ENCODE measurements around the gene COQ8A.

COQ8A gene

DNA sequence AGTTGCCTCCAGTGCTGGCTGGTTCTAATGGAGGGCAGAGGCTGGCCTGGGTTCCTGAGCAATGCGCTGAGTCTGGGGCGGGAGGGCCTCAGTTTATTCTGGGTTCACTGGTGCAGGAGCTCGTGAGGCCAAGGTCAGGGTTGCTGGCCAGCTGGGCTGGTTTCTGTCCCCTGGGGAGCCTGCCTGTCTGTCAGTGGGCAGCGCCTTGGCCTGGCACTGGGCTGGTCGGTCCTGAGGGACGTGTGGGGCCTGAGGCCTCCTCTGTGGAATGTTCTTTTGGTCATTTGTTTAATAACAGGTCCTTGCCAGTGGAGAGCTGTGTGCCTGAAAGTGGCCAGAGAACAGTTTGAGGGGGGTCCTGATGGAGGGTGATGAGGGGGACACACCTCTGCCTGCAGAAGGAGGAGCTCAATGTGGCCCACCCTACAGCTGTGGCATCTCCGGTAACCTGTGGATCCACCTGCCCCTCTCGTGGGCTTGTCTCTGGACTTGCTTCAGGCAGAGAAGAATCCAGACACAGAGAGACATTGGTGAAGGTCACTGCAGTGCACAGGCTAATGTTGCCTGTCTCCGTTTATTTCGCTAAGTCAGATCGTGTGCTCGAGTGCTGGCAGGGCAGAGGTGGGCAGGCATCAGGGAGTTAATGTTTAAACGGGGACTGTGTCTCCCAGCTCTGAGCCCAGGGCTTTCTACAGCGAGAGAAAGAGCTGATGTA is 34.6 kb downstream of the COQ8A start:
- DNase-seq, result no peak

DNA sequence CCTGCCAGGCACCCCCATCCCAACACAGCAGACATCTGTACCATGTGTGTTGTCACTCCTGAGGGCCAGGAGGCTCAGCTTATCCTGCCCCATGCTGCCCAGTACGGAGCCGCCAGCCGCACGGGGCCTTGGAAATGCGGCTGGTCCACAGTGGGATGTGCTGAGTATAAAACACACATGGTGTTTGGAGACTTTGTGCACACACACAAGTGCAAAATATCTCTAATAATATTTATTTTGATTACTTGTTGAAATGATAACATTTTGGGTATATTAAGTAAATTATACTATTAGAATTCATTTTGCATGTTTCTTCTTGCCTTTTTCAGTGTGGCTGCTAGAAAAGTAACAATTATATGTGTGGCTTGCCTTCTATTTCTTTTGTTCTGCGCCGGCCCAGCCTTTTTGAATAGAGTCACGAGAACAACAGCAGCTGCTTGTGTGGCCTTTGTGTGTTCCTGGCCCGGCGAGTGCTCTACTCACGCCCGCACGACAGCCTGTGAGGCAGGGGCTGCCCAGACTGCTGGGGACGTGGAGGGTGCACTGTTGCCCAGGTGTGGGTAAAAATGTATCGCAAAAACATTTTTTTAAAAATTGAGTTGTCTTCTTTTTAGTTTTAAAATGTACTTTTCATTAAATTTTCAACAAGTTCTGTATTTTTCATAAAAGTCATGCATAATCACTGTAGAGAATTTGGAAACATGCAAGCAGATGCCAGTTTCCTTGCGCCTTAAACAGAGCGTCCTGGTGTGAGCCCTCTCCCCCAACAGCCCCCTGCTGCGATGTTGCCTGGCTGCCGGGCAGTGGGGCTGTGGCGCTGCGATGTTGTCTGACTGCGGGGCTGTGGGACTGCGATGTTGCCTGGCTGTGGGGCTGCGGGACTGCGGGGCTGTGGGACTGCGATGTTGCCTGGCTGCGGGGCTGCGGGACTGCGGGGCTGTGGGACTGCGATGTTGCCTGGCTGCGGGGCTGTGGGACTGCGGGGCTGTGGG is 35.5 kb downstream of the COQ8A start:
- no peak for DNase-seq

DNA sequence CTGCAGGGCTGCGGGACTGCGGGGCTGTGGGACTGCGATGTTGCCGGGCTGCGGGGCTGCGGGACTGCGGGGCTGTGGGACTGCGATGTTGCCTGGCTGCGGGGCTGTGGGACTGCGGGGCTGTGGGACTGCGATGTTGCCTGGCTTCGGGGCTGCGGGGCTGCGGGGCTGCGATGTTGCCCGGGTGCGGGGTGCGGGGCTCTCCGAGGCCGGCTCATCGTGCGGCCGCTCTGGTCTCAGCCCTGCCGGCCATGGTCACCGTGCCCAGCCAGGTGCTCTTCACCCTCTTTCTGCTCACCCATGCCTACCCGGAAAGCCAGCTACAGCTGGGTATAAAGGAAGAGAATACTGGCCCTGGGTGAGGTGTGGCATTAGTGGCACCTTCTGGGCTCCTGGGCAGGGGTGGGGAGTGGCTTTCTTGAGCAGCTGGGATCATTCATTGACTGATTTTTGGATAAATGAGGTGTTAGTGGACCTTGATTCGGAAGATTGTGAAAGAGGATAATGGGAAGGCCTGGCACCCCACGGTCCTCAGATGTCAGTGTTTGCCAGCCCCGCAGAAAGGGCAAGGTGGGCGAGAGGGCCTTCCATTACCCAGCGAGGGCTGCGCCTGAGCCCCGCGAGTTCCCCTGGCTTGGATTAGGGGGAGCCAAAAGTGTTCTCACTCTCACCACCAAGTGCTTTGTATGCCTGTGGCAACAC is 36.3 kb downstream of the COQ8A start:
- no peak for DNase-seq

DNA sequence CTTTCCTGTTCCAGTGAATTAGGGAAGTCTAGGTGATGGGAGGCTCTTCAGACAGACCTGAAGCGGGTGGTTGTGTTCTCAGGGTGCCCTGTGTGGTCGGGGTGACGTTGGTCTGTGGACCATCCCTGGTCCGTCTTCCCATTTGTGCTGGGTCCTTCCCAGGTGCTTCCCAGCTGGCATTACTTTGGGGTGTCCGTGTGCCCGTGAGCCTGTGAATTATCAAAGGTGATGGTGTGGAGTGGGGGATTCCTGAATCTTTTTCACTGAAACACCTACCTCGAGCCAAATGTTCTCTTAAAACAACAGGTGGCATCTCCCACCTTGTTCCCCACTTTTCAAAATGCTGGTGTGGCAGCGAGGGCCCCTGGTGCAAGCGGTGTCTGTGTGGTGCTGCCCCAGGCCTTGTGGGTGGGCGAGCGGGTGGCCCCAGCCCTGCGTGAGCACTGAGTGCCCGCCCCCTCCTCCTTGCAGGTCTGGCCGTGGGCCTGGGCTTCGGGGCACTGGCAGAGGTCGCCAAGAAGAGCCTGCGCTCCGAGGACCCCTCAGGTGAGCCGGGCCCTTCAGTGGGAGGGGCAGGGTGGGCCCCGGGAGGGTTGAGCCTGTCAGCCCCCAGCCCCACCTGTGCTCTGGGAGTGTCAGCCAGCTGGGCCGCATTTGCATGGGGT is 37.0 kb downstream of the COQ8A start:
- no peak for DNase-seq

DNA sequence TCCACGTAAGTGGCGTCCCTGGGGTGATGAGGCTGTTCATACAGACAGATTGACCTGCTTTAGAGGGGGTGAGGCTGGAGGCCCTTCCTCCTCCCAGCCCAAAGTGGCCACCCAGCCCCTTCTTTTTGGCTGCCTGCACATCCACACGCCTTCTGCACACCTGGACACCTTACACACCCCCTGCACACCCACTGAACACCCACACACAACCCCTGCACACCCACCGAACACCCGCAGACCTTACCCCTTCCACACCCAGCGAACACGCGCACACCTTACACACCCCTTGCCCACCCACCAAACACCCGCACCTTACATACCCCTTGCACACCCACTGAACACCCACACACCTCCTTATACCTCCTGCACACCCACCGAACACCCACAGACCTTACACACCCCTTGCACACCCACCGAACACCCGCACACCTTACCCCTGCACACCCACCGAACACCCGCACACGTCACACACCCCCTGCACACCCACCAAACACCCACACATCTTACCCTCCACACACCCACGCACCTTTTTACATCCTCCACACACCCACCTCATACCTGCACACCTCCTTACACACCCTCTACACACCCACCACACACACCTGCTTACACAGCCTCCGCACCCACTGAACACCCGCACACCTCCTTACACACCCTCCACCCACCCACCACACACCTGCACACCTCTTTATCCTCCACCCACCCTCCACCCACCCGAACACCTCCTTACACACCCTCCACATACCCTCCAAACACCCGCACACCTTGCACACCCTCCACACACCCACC is 37.7 kb downstream of the COQ8A start:
- DNase-seq, result no peak

DNA sequence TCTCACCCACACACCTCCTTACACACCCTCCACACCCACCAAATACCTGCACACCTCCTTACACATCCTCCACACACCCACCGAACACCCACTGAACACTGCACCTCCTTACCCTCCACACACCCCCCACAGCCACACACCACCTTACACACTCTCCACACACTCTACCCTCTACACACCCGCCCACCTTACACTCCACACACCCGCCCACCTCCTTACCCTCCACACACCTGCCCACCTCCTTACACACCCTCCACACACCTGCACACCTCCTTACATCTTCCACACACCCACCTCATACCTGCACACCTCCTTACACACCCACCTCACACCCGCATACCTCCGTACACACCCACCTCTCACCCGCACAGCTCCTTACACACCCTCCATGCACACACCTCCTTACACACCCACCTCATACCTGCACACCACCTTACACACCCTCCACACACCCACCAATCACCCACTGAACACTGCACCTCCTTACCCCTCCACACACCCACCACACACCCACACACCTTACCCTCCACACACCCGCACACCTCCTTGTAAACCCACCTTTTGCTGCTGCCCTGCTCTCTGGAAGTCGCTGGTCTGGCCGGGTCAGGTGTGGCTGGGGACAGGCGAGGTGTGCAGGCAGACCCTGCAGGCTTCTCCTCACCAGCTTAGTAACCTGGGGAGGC is 38.5 kb downstream of the COQ8A start:
- DNase-seq, result no peak

DNA sequence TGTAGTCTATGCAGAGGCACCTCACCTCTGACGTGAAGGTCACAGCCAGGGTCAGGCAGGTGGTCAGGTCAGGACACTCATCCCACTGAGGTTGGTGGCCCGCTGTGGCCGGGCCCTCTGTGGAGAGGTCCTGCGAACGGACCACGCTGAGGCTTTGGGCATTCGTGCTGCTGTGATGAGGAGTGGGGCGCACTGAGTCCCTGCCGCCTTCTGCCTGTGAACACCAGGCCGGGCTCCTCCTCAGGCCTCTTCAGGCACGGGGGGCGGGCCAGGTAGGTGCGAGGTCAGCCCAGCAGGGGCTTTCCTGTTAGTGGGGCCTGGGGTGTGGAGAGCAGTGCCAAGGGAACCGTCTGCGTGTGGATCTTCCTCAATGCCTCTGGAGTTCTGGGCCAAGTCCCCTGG is 39.0 kb downstream of the COQ8A start:
- DNase-seq, result no peak

DNA sequence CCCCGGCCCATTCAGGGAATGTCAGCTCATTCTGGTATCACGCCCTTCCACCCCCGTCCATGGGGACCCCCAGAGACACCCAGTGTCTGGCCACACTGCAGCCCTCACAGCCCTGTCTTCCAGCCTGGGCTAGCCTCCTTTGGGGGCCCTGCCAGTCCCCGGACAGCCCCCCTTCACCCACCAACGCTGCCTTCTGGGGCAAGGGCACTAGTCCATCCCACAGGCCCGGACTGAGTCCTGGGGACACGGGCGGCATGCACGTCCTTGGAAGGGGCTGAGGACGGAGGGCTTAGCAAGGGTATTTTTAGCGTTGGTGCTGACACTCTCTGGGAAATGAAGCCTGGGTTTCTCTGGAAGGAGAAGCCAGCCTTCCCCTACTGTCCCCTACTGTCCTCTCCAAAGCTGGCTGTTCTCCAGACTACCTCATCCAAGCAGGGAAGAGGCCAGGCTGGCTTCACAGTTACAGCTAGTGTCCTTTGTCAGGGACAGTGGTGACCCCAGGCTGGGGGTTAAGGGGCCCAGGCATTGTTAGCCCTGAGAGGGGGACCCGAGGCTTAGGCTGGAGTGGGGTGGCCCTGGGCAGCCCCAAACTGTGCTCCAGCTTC is 39.5 kb downstream of the COQ8A start:
- no peak for DNase-seq

DNA sequence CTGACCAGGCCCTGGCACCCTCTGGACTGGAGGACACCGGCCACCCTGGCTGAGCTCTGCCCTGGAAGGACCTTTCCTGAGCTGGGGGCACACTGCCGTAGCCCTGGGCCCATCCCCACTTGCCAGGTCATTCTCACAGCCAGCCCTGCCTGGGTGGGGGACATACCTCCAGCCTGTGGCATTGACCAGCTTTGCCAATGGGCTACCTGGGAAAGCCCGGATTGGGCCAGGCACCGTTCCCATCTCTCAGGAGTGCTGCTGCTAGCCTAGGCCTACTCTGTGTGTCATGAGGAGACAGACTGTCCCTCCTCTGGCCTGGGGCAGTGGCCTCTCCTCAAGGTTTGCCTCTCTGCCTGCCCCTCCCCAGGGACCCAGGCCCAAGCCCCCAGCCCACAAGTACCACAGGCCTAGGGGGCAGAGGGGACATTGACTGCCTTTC is 40.0 kb downstream of the COQ8A start:
- DNase-seq, result no peak

DNA sequence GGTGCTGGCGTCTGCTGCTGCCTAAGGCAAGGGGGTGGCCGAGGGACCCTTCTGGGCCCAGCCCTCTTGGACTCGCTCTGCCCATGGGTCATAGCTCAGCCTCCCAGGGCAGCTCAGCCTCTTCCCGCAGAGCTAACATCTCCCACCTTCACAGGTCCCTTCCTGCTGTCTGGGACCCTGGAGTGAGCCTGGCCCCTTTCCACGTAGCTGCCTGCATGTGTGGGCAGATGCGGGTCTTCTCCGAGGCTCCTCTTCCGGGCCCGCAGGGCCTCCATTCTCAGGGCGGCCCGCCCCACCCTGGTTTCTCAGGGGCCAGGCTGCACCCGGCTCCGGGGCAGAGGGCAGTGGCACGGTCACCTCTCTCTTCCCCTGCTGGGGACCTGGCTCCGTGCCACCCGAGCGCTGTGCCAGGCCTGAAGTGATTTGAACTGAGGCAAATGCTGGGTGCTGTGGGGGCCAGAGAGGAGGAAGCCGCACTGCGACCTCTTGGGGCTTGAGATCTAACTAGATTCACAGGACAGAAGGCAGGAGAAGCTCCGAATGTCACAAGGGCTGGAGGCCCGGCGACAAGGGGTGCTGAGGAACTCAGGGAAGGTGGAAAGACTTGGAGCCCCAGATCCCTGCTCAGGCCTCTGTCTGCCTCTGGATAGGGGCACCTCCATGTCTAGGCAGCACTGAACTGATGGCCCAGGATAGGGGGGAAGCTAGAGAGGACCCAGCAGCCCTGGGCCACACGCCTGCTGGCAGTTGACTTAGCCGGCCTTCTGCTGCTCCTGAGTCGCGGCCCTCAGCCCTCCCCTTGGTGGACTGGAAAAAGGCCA is 40.7 kb downstream of the COQ8A start:
- no peak for DNase-seq

DNA sequence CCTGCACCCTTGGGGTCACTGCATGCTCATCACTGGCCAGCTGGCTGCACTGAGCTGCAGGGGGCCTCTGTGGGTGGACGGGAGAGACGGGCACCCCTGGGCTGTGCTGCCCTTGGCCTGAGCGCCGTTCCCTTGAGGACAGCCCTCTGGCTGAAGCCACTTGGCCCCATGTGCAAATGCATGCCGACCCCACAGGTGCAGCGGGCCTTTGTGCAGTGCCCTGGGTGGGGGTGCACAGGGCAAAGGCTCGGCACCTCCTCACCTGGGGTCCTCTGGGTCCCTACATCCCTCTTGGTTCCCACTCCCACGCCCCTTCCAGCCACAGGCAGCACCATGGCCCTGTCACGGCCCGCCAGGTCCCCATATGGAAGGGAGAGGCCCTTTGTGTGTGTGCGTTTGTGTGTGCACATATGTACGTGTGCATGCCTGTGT is 41.3 kb downstream of the COQ8A start:
- no peak for DNase-seq

DNA sequence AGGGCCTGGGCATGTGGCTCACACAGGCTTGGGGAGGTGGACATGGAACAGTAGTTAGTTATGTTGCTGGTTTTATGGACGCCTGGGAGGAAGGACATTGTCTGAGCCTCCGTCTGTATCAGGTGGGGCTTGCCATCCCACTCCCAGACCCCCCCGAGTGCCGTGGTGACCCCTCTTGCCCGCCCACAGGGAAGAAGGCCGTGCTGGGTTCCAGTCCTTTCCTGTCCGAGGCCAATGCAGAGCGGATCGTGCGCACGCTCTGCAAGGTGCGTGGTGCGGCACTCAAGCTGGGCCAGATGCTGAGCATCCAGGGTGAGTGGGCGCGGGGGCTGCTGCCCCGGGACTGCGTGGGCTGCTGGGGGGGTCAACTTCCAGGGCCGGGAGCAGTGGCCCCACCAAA is 41.7 kb downstream of the COQ8A start:
- no peak for DNase-seq

DNA sequence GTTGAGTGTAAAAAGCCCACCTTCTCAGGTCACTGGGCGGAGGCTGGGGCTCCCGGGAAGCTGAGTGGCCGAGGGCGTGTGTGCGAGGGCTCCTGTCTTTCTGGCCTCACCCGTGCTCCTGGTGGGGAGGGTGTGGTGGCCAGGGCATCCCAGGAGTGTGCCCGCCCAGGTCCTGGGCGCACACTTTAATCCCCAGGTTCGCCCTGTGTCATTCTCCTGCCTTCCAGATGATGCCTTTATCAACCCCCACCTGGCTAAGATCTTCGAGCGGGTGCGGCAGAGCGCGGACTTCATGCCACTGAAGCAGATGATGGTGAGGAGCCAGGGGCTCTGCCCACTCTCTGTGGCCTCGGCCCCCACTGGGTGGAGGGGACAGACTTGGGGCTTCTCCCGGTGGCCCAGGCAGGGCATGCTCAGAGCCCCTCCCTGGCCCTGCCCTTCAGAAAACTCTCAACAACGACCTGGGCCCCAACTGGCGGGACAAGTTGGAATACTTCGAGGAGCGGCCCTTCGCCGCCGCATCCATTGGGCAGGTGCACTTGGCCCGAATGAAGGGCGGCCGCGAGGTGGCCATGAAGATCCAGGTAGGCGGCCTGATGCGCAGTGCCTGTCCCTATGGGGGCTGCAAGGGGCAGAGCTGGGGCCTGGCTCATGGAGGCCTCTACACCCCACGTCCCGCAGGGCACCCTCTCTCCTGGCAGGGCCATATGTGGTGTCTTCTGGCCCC is 42.5 kb downstream of the COQ8A start:
- DNase-seq, result no peak

DNA sequence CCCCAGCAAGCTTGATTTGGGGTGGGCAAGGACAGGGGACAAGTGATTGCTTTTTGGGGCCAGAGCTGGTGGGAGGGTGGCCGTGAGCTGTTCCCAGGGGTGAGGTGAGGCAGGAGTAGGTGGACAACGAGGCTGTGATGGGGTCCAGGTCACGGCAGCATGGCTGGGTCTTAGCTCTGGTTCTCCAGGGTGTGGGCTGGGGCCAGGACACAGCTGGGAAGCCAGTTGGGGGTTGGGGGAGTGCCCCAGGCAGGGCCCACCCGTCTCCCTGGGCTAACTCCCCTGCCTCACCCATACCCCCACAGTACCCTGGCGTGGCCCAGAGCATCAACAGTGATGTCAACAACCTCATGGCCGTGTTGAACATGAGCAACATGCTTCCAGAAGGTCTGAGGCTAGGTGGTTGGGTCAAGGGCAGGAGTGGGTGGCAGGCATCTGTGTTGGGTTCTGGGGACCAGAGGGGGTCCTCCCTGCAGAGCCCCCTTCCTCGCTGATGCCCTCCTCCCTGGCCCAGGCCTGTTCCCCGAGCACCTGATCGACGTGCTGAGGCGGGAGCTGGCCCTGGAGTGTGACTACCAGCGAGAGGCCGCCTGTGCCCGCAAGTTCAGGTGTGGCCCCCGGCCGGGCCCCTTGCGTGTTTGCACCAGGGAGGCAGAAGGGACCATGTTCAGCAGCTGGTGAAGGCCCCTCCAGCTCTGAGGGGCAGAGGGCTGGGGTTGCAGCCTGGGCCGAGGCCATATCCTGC is 43.3 kb downstream of the COQ8A start:
- no peak for DNase-seq

DNA sequence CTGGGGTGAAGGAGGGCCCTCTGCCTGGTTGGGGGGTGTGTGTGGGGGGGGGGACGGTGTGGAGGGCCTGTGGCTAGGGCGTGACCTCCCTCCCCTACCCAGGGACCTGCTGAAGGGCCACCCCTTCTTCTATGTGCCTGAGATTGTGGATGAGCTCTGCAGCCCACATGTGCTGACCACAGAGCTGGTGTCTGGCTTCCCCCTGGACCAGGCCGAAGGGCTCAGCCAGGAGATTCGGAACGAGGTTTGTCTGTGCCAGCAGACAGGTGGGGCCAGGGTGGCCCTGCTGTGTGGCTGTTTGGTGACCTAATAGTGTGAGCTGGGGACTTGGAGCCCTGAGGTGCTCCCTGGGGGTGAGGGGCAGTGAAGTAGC is 43.9 kb downstream of the COQ8A start:
- DNase-seq, result no peak

DNA sequence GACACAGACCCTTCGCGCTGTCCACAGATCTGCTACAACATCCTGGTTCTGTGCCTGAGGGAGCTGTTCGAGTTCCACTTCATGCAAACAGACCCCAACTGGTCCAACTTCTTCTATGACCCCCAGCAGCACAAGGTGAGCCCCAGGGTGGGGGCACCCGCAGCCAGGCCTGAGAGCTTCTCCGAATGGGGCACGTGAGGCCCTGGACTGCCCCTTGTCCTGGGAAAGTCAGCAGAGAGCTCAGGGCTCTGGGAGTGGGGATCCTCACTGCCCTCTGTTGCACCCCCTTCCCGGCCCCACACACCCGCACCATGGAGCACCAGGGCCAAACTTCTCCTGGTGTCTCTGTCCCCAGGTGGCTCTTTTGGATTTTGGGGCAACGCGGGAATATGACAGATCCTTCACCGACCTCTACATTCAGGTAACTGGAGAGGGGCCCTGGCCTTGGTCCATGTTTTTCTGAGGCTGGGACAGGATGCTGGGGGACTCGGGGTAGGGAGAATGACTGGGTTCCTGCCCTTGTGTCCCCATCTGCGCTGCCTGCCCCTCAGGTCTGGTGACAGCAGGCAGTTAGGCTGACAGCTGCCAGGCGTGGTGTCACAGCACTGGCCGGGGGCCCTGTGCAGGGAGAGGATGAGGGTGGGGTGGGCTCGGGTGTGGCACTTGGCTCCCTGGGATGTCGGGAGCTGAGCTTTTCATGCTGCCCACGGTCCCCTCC is 44.6 kb downstream of the COQ8A start:
- peak in 1 of 2 experiments; percentile 13 for DNase-seq

DNA sequence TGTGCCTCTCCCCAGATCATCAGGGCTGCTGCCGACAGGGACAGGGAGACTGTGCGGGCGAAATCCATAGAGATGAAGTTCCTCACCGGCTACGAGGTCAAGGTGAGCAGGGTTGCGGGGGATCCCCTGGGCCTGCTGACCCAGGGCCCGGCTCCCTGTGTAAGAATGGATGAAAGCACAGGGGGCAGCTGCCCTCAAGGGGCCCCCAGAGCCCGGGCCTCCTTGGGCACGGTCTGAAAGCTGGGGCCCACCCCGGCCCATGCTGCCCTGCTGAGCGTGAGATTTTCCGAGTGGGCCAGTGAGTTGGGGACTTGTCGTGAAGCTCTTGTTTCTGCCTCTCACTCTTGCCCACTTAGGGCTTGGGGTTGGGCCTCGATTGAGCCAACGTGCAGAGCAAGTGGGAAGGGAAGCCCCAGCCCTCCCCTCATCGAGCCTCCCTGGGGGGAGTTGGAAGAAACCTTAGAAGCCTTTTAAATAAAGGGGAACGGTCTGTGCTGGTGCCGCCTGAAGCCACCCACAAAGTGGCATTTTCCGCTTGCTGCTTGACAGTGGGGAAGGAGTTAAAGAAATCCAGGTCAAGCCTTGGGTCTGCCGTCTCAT is 45.2 kb downstream of the COQ8A start:
- no peak for DNase-seq

Measured in NCI-H524 (cell line).